Measurements from ENCODE around the gene NADSYN1. TPM values are rescaled to one million over a fixed set of nuclear protein-coding genes. Genes with fewer than 3 reads are reported as not detected.
"Not testable (repeated sequence)": the region's sequence is repeated elsewhere in the genome, so short reads cannot be mapped to it uniquely, and the experiment has no call there.

NADSYN1 gene
- polyA plus RNA-seq, 1 experiment: 63.6 TPM

DNA sequence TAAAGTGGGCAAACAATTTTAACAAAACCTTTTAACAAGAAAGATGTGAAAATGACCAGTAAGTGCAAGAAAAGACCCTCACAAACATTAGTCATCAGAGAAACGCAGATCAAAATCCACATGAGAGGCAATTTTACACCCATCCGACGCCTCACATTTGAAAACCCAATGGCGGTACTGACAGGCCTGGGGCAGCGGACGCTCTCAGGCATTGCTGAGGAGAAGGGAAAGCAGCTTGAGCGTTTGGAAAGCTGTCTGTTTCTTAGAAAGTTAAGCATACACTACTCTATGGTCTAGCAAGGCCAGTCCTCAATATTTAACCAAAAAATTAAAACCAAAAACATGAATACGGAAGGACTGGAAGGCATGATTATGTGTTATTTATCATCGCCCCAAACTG lies 82.8 kb downstream of the NADSYN1 start:
- H3K4me3 ChIP-seq (ENCODE audit: low read depth, low read length): no peak overlapping the region
- no peak for DNase-seq (ENCODE audit: low read depth)
- ChIA-PET CTCF (no interaction called here), POLR2A (no interaction called here)
- H3K27me3 ChIP-seq (ENCODE audit: control insufficient read depth, insufficient read depth, low read length): no peaks in the 10 kb centered on the region
- TF ChIP-seq, protein P1, sequence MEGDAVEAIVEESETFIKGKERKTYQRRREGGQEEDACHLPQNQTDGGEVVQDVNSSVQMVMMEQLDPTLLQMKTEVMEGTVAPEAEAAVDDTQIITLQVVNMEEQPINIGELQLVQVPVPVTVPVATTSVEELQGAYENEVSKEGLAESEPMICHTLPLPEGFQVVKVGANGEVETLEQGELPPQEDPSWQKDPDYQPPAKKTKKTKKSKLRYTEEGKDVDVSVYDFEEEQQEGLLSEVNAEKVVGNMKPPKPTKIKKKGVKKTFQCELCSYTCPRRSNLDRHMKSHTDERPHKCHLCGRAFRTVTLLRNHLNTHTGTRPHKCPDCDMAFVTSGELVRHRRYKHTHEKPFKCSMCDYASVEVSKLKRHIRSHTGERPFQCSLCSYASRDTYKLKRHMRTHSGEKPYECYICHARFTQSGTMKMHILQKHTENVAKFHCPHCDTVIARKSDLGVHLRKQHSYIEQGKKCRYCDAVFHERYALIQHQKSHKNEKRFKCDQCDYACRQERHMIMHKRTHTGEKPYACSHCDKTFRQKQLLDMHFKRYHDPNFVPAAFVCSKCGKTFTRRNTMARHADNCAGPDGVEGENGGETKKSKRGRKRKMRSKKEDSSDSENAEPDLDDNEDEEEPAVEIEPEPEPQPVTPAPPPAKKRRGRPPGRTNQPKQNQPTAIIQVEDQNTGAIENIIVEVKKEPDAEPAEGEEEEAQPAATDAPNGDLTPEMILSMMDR (IDR thresholded peaks at IDR 0.05; ENCODE audit: insufficient read depth, low read depth, low read length): no peak
- H3K36me3 ChIP-seq (ENCODE audit: control insufficient read depth, insufficient read depth, low read length): no peaks in the 10 kb centered on the region

DNA sequence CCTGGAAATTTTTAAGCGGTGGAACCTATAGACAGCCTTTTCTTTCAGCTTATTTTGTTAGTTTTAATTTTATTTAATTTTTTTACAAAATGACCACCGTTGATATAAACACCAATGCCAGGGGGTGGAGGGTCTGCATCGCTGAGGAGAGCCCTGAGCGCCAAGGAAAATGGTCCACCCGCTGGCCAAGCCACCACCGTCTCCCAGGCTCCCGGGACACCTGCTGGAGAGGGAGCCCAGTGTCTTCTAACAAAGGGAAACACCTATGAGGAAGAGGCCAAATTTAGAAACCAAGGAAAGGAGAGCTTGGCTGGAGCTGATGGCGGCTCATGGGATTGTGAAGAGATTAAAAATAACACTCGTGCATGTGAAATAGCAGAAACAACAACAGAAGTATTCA lies 84.5 kb downstream of the NADSYN1 start:
- TF ChIP-seq, protein P1 (IDR thresholded peaks at IDR 0.05; ENCODE audit: insufficient read depth, low read depth, low read length): no peak
- H3K36me3 ChIP-seq (ENCODE audit: control insufficient read depth, insufficient read depth, low read length): no peaks in the 10 kb centered on the region
- ChIA-PET POLR2A (no interaction called here), CTCF (no interaction called here)
- no peak overlapping the region for H3K4me3 ChIP-seq (ENCODE audit: low read depth, low read length)
- H3K27me3 ChIP-seq (ENCODE audit: control insufficient read depth, insufficient read depth, low read length): peaks cover 2% of the 10 kb centered on the region; the same call in 1 of the 2 replicates
- DNase-seq (ENCODE audit: low read depth): no peak

DNA sequence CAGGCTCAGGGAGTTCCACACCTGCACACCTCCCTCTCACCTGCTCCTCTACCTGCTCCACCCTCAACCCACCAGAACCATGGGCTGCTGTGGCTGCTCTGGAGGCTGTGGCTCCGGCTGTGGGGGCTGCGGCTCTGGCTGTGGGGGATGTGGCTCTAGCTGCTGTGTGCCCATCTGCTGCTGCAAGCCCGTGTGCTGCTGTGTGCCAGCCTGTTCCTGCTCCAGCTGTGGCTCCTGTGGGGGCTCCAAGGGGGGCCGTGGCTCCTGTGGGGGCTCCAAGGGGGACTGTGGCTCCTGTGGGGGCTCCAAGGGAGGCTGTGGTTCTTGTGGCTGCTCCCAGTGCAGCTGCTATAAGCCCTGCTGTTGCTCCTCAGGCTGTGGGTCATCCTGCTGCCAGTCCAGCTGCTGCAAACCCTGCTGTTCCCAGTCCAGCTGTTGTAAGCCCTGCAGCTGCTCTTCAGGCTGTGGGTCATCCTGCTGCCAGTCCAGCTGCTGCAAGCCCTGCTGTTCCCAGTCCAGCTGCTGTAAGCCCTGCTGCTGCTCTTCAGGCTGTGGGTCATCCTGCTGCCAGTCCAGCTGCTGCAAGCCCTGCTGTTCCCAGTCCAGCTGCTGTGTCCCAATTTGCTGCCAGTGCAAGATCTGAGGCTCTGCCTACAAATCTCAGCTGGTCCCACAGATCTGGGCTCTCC lies 85.1 kb downstream of the NADSYN1 start, which contains the start of gene KRTAP5-8:
KRTAP5-8 (plus strand) TSS at position 49 of the 689 bp plus-strand sequence; CDS start at position 80, 31 bp downstream.
- CTCF ChIA-PET, POLR2A ChIA-PET: not testable (repeated sequence)

DNA sequence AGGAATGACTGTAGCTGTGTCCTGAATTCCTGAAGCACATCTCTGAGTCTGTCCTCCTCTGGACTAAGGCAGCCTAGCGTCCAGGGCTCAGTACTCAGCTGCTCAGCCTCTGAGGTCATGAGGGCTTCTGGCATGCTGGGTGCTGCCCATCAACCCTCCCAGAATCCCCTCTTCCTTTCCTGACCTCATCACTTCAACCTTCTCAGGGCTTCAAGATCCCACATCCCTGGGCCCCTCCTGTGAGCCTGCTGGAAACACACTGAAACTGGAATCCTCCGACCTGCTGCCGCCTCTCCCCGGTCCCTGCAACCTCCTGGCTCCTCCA lies 85.6 kb downstream of the NADSYN1 start:
- POLR2A ChIA-PET: no interaction called here
- CTCF ChIA-PET: no interaction called here

More for the DNA sequence above, 85.1 kb downstream of the NADSYN1 start, which contains the start of gene KRTAP5-8:
- H3K4me3 ChIP-seq (ENCODE audit: low read depth, low read length); H3K36me3 ChIP-seq (ENCODE audit: control insufficient read depth, insufficient read depth, low read length); H3K27me3 ChIP-seq (ENCODE audit: control insufficient read depth, insufficient read depth, low read length); DNase-seq (ENCODE audit: low read depth): not testable (repeated sequence)

DNA sequence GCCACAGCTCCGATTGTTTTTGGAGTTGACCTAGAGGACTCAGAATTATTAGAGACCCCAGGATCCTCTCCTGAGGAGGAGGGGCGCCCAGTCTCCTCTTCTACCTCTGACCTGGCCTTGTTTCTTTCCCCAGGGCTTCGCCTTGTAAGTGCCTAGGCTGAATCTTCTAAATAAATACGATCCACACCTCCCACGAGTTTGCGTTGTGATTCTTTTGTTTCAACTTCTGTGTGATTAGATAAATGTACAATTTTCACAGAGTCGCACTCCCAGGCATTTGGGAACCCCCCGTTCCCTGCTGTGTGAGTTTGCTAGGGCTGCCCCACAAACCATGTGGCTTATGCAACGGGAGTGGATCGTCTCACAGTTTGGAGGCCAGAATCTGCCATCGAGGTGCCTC lies 86.0 kb downstream of the NADSYN1 start:
- CTCF ChIA-PET: no interaction called here
- POLR2A ChIA-PET: no interaction called here
- peaks cover 2% of the 10 kb centered on the region; the same call in 1 of the 2 replicates for H3K27me3 ChIP-seq (ENCODE audit: control insufficient read depth, insufficient read depth, low read length)
- no peak overlapping the region for H3K4me3 ChIP-seq (ENCODE audit: low read depth, low read length)
- TF ChIP-seq, protein P1 (IDR thresholded peaks at IDR 0.05; ENCODE audit: insufficient read depth, low read depth, low read length): no peak
- H3K36me3 ChIP-seq (ENCODE audit: control insufficient read depth, insufficient read depth, low read length): no peaks in the 10 kb centered on the region
- DNase-seq (ENCODE audit: low read depth): no peak

More for the DNA sequence above, 85.6 kb downstream of the NADSYN1 start:
- DNase-seq (ENCODE audit: low read depth): no peak
- Histone ChIP-seq H3K36me3 (ENCODE audit: control insufficient read depth, insufficient read depth, low read length) (no peaks in the 10 kb centered on the region), H3K4me3 (ENCODE audit: low read depth, low read length) (no peak overlapping the region), H3K27me3 (ENCODE audit: control insufficient read depth, insufficient read depth, low read length) (peaks cover 2% of the 10 kb centered on the region; the same call in 1 of the 2 replicates)
- TF ChIP-seq, protein P1 (IDR thresholded peaks at IDR 0.05; ENCODE audit: insufficient read depth, low read depth, low read length): no peak

DNA sequence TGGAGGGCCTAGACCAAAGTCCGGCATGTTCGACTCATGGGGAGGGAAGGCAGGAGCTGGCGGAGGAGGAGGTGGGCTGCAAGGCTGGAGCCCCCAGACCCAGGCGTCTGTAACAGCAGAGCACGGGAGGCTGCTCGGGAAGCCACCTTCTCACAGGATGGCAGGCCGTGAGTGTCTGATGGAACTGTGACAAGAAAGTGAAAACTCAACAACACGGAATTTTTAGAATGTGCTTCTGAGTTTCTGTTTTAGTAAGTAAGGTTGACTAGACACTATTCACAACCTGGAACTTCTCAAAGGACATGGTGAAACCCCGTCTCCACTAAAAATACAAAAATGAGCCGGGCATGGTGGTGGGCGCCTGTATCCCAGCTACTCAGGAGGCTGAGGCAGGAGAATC lies 87.0 kb downstream of the NADSYN1 start:
- POLR2A ChIA-PET; H3K36me3 ChIP-seq (ENCODE audit: control insufficient read depth, insufficient read depth, low read length); H3K27me3 ChIP-seq (ENCODE audit: control insufficient read depth, insufficient read depth, low read length); DNase-seq (ENCODE audit: low read depth); H3K4me3 ChIP-seq (ENCODE audit: low read depth, low read length): not testable (repeated sequence)
- CTCF ChIA-PET: interaction anchor here (0.8 kb wide), 1 partner anchor 23 kb away, joined by 3 read pairs; no protein-coding TSS in a partner anchor

DNA sequence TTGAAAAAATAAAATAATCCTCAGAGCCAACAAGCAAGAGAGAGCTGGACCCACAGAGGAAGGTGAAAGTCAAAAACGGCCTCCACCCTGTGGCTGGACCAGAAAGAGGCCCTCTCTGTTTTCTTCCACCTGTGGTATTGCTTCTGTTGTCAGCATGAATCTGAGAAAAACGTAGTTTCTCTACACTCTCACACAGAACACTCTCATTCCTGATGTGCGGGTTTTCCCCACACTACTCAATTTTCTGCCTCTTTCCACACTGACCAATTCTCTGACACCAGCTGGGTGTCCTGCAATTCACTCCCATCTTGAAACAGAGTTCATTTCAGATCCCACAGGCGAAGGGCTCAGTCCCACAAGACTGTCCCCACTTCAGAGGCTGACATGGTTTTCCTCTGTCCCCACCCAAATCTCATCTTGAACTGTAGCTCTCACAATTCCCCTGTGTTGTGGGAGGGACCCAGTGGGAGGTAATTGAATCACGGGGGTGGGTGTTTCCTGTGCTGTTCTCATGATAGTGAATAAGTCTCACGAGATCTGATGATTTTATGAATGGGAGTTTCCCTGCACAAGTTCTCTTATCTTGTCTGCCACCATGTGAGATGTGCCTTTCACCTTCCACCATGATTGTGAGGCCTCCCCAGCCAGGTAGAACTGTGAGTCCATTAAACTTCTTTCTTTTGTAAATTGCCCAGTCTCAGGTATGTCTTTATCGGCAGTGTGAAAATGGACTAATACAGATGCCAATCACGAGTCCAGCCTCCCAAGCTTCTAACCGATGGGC lies 87.7 kb downstream of the NADSYN1 start:
- DNase-seq (ENCODE audit: low read depth); POLR2A ChIA-PET; H3K36me3 ChIP-seq (ENCODE audit: control insufficient read depth, insufficient read depth, low read length); H3K4me3 ChIP-seq (ENCODE audit: low read depth, low read length); H3K27me3 ChIP-seq (ENCODE audit: control insufficient read depth, insufficient read depth, low read length): not testable (repeated sequence)
- CTCF ChIA-PET: interaction anchor here (0.8 kb wide), 1 partner anchor 22 kb away, joined by 3 read pairs; no protein-coding TSS in a partner anchor
